Neutrophil (primary cell): ENCODE measurements around the gene POLD2.
A peak's percentile ranks its signal among the peaks of the same experiment; 100 is the strongest.

ENCODE experiments used
- H3K27ac ChIP-seq: fragments of 200-600 bp; sonication (generic); 2 replicates; pipeline ENCODE4 v1.5.1; 2016; ENCODE audit warnings: mild to moderate bottlenecking, moderate library complexity
- H3K27me3 ChIP-seq: fragments of 200-600 bp; sonication (generic); 2 replicates; pipeline ENCODE4 v1.6.0; 2016; ENCODE audit warnings: mild to moderate bottlenecking
- H3K36me3 ChIP-seq: fragments of 200-600 bp; sonication (generic); 2 replicates; pipeline ENCODE4 v1.5.1; 2017
- H3K4me1 ChIP-seq, 2 experiments: fragments of 200-600 bp in 1 of 2; sonication (generic) in 1 of 2; 1 replicate in 1 of 2; 2 replicates in 1 of 2; pipeline versions ENCODE4 v1.5.1 to v1.6.1; 2013 to 2016; ENCODE audit warnings: low read depth in 1 of 2, low read length in 1 of 2, mild to moderate bottlenecking in 1 of 2, moderate library complexity in 1 of 2; ENCODE audit not compliant: control insufficient read depth in 1 of 2, insufficient read depth in 1 of 2
- H3K4me3 ChIP-seq, 2 experiments: fragments of 200-600 bp in 1 of 2; sonication (generic) in 1 of 2; 1 replicate in 1 of 2; 2 replicates in 1 of 2; pipeline ENCODE4 v1.5.1; 2013 to 2016; ENCODE audit warnings: low read depth in 1 of 2, low read length in 1 of 2, mild to moderate bottlenecking in 1 of 2, moderate library complexity in 1 of 2
- H3K9me3 ChIP-seq: fragments of 200-600 bp; sonication (generic); 2 replicates; pipeline ENCODE4 v1.5.1; 2016
- CTCF ChIP-seq: fragments of 200-600 bp; sonication (generic); IDR thresholded peaks from 2 replicates; pipeline ENCODE4 v1.5.1; 2016; ENCODE audit warnings: antibody characterized with exemption

POLD2 gene

GRCh38 chr7:44145969-44146911 is 22.9 kb upstream of the POLD2 start:
- Histone ChIP-seq H3K27me3 (peaks cover 74% of the 10 kb centered on the region), H3K9me3 (no peaks in the 10 kb centered on the region), H3K27ac (no peak overlapping the region), H3K4me3 (peak overlapping the region in 1 of 2 experiments; percentile 14), H3K36me3 (no peaks in the 10 kb centered on the region), H3K4me1 (peaks cover 3 to 10% of the 10 kb centered on the region in 2 experiments)
- TF ChIP-seq CTCF: no peak

- Histone ChIP-seq H3K27ac (no peak overlapping the region), H3K27me3 (peaks cover 75% of the 10 kb centered on the region), H3K9me3 (no peaks in the 10 kb centered on the region), H3K36me3 (no peaks in the 10 kb centered on the region), H3K4me3 (peak overlapping the region in 1 of 2 experiments; percentile 14), H3K4me1 (peaks cover 3 to 10% of the 10 kb centered on the region in 2 experiments)
- no peak for TF ChIP-seq CTCF
Observed at GRCh38 chr7:44145479-44145968, 22.2 kb upstream of the POLD2 start.

- H3K36me3 ChIP-seq: no peaks in the 10 kb centered on the region
- H3K27me3 ChIP-seq: peaks cover 75% of the 10 kb centered on the region
- H3K27ac ChIP-seq: no peak overlapping the region
- TF ChIP-seq CTCF: no peak
- H3K4me1 ChIP-seq: peaks cover 3 to 10% of the 10 kb centered on the region in 2 experiments
- no peaks in the 10 kb centered on the region for H3K9me3 ChIP-seq
- no peak overlapping the region for H3K4me3 ChIP-seq
Observed at GRCh38 chr7:44144968-44145478, 21.7 kb upstream of the POLD2 start.

GRCh38 chr7:44144426-44144967 is 21.1 kb upstream of the POLD2 start:
- no peak for TF ChIP-seq CTCF
- Histone ChIP-seq H3K27me3 (peaks cover 75% of the 10 kb centered on the region), H3K27ac (no peak overlapping the region), H3K4me1 (peaks cover 3 to 10% of the 10 kb centered on the region in 2 experiments), H3K36me3 (no peaks in the 10 kb centered on the region), H3K4me3 (no peak overlapping the region), H3K9me3 (no peaks in the 10 kb centered on the region)

- H3K9me3 ChIP-seq: no peaks in the 10 kb centered on the region
- H3K4me3 ChIP-seq: no peak overlapping the region
- no peak overlapping the region for H3K27ac ChIP-seq
- H3K36me3 ChIP-seq: no peaks in the 10 kb centered on the region
- H3K27me3 ChIP-seq: peaks cover 73% of the 10 kb centered on the region
- TF ChIP-seq CTCF: no peak
- peaks cover 3 to 10% of the 10 kb centered on the region in 2 experiments for H3K4me1 ChIP-seq
Observed at GRCh38 chr7:44143646-44144250, 20.4 kb upstream of the POLD2 start.
